HEK293 (cell line): ENCODE results near the gene PRDX3.

Experiments used
- BCL11A ChIP-seq: fragments of 450-650 bp; formaldehyde crosslinking; IDR thresholded peaks from 2 replicates; pipeline ENCODE4 v1.5.1; 2016; ENCODE audit warnings: low read depth, missing biosample characterization, missing genetic modification characterization
- FEZF1 ChIP-seq: fragments of 450-650 bp; formaldehyde crosslinking; IDR thresholded peaks from 2 replicates; pipeline ENCODE4 v1.5.1; 2016; ENCODE audit warnings: missing biosample characterization, missing genetic modification characterization
- GLIS1 ChIP-seq: fragments of 450-650 bp; formaldehyde crosslinking; IDR thresholded peaks from 2 replicates; pipeline ENCODE4 v1.5.1; 2016; ENCODE audit warnings: missing biosample characterization, missing genetic modification characterization
- OVOL3 ChIP-seq: fragments of 450-650 bp; formaldehyde crosslinking; IDR thresholded peaks from 2 replicates; pipeline ENCODE4 v1.5.1; 2016; ENCODE audit warnings: missing biosample characterization, missing genetic modification characterization
- PRDM10 ChIP-seq: fragments of 450-650 bp; formaldehyde crosslinking; IDR thresholded peaks from 2 replicates; pipeline ENCODE4 v1.5.1; 2016; ENCODE audit warnings: missing biosample characterization, missing genetic modification characterization
- PRDM4 ChIP-seq: fragments of 450-650 bp; formaldehyde crosslinking; IDR thresholded peaks from 2 replicates; pipeline ENCODE4 v1.5.1; 2017; ENCODE audit warnings: missing biosample characterization, missing genetic modification characterization
- PRDM6 ChIP-seq: fragments of 450-650 bp; formaldehyde crosslinking; IDR thresholded peaks from 2 replicates; pipeline ENCODE4 v1.5.1; 2017; ENCODE audit warnings: missing biosample characterization, missing genetic modification characterization
- REPIN1 ChIP-seq: fragments of 450-650 bp; formaldehyde crosslinking; IDR thresholded peaks from 2 replicates; pipeline ENCODE4 v1.5.1; 2017; ENCODE audit warnings: missing biosample characterization, missing genetic modification characterization, low read depth
- SP2 ChIP-seq: fragments of 450-650 bp; formaldehyde crosslinking; IDR thresholded peaks from 2 replicates; pipeline ENCODE4 v1.5.1; 2016; ENCODE audit warnings: missing biosample characterization, missing genetic modification characterization
- SP3 ChIP-seq: fragments of 450-650 bp; formaldehyde crosslinking; IDR thresholded peaks from 2 replicates; pipeline ENCODE4 v1.5.1; 2016; ENCODE audit warnings: missing biosample characterization, missing genetic modification characterization
- ZBTB11 ChIP-seq: fragments of 450-650 bp; formaldehyde crosslinking; conservative IDR thresholded peaks from 2 replicates; pipeline ENCODE4 v1.5.1; 2016; ENCODE audit warnings: low read depth, missing biosample characterization, missing genetic modification characterization
- ZFHX2 ChIP-seq: fragments of 450-650 bp; formaldehyde crosslinking; conservative IDR thresholded peaks from 2 replicates; pipeline ENCODE4 v1.5.1; 2016; ENCODE audit warnings: missing biosample characterization, missing genetic modification characterization
- ZFP37 ChIP-seq: fragments of 450-650 bp; formaldehyde crosslinking; IDR thresholded peaks from 2 replicates; pipeline ENCODE4 v1.5.1; 2016; ENCODE audit warnings: missing biosample characterization, missing genetic modification characterization
- ZIC2 ChIP-seq: fragments of 450-650 bp; formaldehyde crosslinking; IDR thresholded peaks from 2 replicates; pipeline ENCODE4 v1.5.1; 2016; ENCODE audit warnings: missing biosample characterization, missing genetic modification characterization
- ZNF10 ChIP-seq: fragments of 450-650 bp; formaldehyde crosslinking; IDR thresholded peaks from 2 replicates; pipeline ENCODE4 v1.5.1; 2017; ENCODE audit warnings: missing biosample characterization, missing genetic modification characterization
- ZNF112 ChIP-seq: fragments of 450-650 bp; formaldehyde crosslinking; IDR thresholded peaks from 2 replicates; pipeline ENCODE4 v1.5.0; 2017; ENCODE audit warnings: missing biosample characterization, missing genetic modification characterization
- ZNF138 ChIP-seq: fragments of 450-650 bp; formaldehyde crosslinking; IDR thresholded peaks from 2 replicates; pipeline ENCODE4 v1.5.1; 2016; ENCODE audit warnings: missing biosample characterization, missing genetic modification characterization, borderline replicate concordance
- ZNF248 ChIP-seq: fragments of 450-650 bp; formaldehyde crosslinking; IDR thresholded peaks from 2 replicates; pipeline ENCODE4 v1.5.1; 2017; ENCODE audit warnings: missing biosample characterization, missing genetic modification characterization
- ZNF433 ChIP-seq: fragments of 450-650 bp; formaldehyde crosslinking; IDR thresholded peaks from 2 replicates; pipeline ENCODE4 v1.5.1; 2016; ENCODE audit warnings: missing biosample characterization, missing genetic modification characterization, low read depth
- ZNF449 ChIP-seq: fragments of 450-650 bp; formaldehyde crosslinking; IDR thresholded peaks from 2 replicates; pipeline ENCODE4 v1.5.1; 2017; ENCODE audit warnings: missing biosample characterization, mild to moderate bottlenecking, missing genetic modification characterization, moderate library complexity
- ZNF600 ChIP-seq: fragments of 450-650 bp; formaldehyde crosslinking; IDR thresholded peaks from 2 replicates; pipeline ENCODE4 v1.5.1; 2016; ENCODE audit warnings: missing biosample characterization, missing genetic modification characterization
- ZNF621 ChIP-seq: fragments of 450-650 bp; formaldehyde crosslinking; IDR thresholded peaks from 2 replicates; pipeline ENCODE4 v1.5.1; 2017; ENCODE audit warnings: missing biosample characterization, missing genetic modification characterization
- ZNF629 ChIP-seq: fragments of 450-650 bp; formaldehyde crosslinking; IDR thresholded peaks from 2 replicates; pipeline ENCODE4 v1.5.1; 2017; ENCODE audit warnings: missing biosample characterization, missing genetic modification characterization
- ZNF639 ChIP-seq: fragments of 450-650 bp; formaldehyde crosslinking; IDR thresholded peaks from 2 replicates; pipeline ENCODE4 v1.5.1; 2016; ENCODE audit warnings: missing biosample characterization, missing genetic modification characterization
- ZNF658 ChIP-seq: fragments of 450-650 bp; formaldehyde crosslinking; IDR thresholded peaks from 2 replicates; pipeline ENCODE4; 2016; ENCODE audit warnings: missing biosample characterization, missing genetic modification characterization
- ZNF677 ChIP-seq: fragments of 450-650 bp; IDR thresholded peaks from 2 replicates; pipeline ENCODE4 v1.5.0; 2018; ENCODE audit warnings: missing biosample characterization, mild to moderate bottlenecking, missing genetic modification characterization, moderate library complexity
- ZNF776 ChIP-seq: fragments of 450-650 bp; formaldehyde crosslinking; IDR thresholded peaks from 2 replicates; pipeline ENCODE4 v1.5.0; 2017; ENCODE audit warnings: missing biosample characterization, missing genetic modification characterization, borderline replicate concordance

Gene PRDX3

GRCh38 chr10:119217991-119218490 is 39.4 kb upstream of the PRDX3 start (continued):
- no peak for TF ChIP-seq PRDM4 (tag by site-specific recombination)
- TF ChIP-seq ZNF677 (tag by site-specific recombination), result no peak
- no peak for TF ChIP-seq ZNF138
- TF ChIP-seq ZFP37 (tag by site-specific recombination), result no peak
- TF ChIP-seq REPIN1, result no peak
- TF ChIP-seq ZNF449 (tag by site-specific recombination), result no peak
- TF ChIP-seq ZNF658, result no peak
- no peak for TF ChIP-seq ZNF433 (tag by site-specific recombination)
- no peak for TF ChIP-seq ZNF776 (tag by site-specific recombination)
- no peak for TF ChIP-seq ZNF621 (tag by site-specific recombination)
- no peak for TF ChIP-seq SP3 (tag by site-specific recombination)
- no peak for TF ChIP-seq ZNF629
- TF ChIP-seq ZFHX2 (tag by site-specific recombination), result no peak
- no peak for TF ChIP-seq ZNF112 (tag by site-specific recombination)
- TF ChIP-seq GLIS1 (tag by site-specific recombination), result peak; percentile 23; the same call in 1 of the 2 replicates
- TF ChIP-seq SP2 (tag by site-specific recombination), result no peak
- TF ChIP-seq ZNF639 (tag by site-specific recombination), result no peak
- TF ChIP-seq FEZF1 (tag by site-specific recombination), result no peak
- peak; percentile 7; the same call in 1 of the 2 replicates for TF ChIP-seq PRDM6
- TF ChIP-seq ZBTB11 (tag by site-specific recombination), result no peak
- TF ChIP-seq ZNF10 (tag by site-specific recombination), result peak; percentile 17; the same call in 1 of the 2 replicates
- 0 out of 2 replicates have a peak, but pooled peaks have one; percentile 49 for TF ChIP-seq PRDM10 (tag by site-specific recombination)
- no peak for TF ChIP-seq BCL11A (tag by site-specific recombination)
- TF ChIP-seq OVOL3 (tag by site-specific recombination), result no peak
- TF ChIP-seq ZNF600 (tag by site-specific recombination), result no peak; the same call in 1 of the 2 replicates
- no peak for TF ChIP-seq ZNF248 (tag by site-specific recombination)
- peak; percentile 73 for TF ChIP-seq ZIC2 (tag by site-specific recombination)
